ENCODE data around the gene STOX2. TPM values are rescaled to one million over a fixed set of nuclear protein-coding genes. Genes with fewer than 3 reads are reported as not detected.

STOX2 gene
- total RNA-seq, 4 donors from 2014 or later = 21.6 to 23.7 (median 22.8) TPM

DNA sequence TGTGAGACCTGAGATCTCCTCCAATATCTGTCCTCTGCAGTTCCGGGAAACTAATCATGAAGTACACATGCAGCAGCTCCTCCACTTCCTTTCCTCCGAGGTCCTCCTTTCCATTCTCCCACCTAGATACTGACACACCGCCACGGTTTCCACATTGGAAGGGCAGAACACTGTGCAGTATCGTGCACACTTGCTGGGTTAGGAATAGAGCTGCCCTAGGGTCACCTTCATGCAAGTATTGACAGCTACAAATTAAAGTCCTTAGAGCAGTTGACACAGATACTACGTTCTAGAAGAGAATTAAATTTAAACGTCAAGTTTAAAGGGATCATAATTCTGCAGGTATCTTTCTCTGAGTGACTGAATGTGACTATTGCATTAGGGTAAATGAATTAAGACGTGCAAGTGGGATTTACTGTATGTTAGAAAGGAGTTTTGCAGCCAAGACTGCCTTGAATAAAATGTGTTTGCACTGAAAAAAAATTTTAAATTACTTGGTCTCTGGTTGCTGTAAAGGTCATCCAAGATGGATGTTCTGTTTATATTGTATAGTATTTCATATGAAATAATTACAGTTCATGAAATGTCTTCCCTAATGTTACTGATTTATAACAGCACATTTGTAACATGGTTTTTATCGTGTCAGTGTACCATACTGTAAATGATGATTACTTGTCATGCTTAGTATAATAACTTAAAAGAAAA is 117.7 kb downstream of the STOX2 start:
- intact Hi-C loops (cut with DNase I) = no loop called here

DNA sequence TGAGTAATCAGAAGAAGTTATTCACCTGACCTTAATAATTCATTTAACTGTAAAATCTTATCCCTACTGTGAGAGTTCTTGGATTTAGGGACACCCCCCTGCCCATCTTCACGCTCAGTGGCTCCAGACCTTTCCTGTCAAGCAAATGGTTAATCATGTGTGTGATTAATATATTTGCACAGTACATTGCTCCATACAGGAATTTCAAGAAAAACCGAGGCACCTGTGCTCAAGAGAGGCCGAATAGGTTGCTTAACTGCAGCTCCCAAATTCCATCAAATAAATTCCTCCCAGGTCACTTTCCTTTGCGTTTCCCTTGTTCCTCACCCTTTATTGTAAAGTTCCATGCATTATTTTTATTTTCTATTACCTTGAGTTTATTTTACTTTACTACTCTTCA is 119.5 kb downstream of the STOX2 start:
- Histone ChIP-seq H3K27me3 (no peaks in the 10 kb centered on the region), H3K36me3 (no peaks in the 10 kb centered on the region), H3K4me1 (peaks cover 0 to 34% (median under 1%) of the 10 kb centered on the region in 3 donors), H3K4me3 (no peak overlapping the region), H3K27ac (no peak overlapping the region), H3K9me3 (no peaks in the 10 kb centered on the region)
- TF ChIP-seq POLR2A (IDR thresholded peaks at IDR 0.05) = no peak
- TF ChIP-seq, protein P1, sequence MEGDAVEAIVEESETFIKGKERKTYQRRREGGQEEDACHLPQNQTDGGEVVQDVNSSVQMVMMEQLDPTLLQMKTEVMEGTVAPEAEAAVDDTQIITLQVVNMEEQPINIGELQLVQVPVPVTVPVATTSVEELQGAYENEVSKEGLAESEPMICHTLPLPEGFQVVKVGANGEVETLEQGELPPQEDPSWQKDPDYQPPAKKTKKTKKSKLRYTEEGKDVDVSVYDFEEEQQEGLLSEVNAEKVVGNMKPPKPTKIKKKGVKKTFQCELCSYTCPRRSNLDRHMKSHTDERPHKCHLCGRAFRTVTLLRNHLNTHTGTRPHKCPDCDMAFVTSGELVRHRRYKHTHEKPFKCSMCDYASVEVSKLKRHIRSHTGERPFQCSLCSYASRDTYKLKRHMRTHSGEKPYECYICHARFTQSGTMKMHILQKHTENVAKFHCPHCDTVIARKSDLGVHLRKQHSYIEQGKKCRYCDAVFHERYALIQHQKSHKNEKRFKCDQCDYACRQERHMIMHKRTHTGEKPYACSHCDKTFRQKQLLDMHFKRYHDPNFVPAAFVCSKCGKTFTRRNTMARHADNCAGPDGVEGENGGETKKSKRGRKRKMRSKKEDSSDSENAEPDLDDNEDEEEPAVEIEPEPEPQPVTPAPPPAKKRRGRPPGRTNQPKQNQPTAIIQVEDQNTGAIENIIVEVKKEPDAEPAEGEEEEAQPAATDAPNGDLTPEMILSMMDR (IDR thresholded peaks at IDR 0.05) = no peak
- DNase-seq = no peak
- intact Hi-C loops (cut with DNase I) = no loop called here
- 45 to 65% methylated on average over 4 of the region's 4 CpGs for WGBS, 2 donors

More for the DNA sequence above, 117.7 kb downstream of the STOX2 start:
- no peak for DNase-seq
- H3K27me3 ChIP-seq = no peaks in the 10 kb centered on the region
- H3K9me3 ChIP-seq = no peaks in the 10 kb centered on the region
- peaks cover 0 to 49% (median 5%) of the 10 kb centered on the region in 3 donors for H3K4me1 ChIP-seq
- H3K36me3 ChIP-seq = peaks cover 0 to under 1% (median 0%) of the 10 kb centered on the region in 3 donors
- 76 to 78% methylated on average over 9 of the region's 9 CpGs for WGBS, 2 donors
- no peak overlapping the region for H3K4me3 ChIP-seq
- H3K27ac ChIP-seq = no peak overlapping the region
- TF ChIP-seq, protein P1 (IDR thresholded peaks at IDR 0.05) = no peak
- TF ChIP-seq POLR2A (IDR thresholded peaks at IDR 0.05) = no peak

DNA sequence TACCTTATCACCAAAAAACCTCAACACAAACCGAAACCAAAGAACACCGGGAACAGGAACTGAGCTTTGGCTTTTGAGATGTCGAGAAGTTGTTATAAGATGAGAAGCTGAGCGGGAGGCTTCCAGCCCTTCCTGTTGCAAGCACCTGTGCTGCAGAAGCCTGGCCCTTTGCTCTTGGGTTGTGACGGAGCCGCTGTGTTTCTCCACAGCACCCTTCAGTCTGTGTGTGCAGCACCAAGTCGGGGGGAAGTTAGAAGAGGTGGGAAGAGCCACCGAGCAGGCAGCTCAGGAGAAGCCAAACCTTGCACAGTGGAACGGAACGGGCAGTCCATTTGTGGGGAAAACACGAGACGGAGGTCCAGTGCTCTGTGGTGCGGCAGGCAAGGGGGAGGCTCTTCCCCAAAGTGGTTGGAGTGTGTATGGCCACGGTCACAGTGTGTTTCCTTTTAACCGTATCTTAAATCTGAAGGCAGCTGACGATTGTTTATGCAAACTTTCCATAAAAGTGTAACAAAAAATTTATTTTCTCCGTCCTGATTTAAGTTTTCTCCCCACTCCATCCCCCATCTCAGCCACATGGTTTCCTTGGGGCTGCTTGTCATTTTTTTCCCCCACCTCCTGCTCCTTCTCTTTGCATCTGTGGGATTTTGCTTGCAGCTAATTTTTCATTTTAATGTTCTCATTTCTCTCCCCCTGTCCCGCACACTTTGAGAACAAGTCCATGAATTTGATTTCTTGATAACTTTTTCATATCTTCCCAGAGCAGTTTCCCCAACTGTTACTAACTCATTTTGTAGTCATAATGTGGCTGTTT is 123.7 kb downstream of the STOX2 start:
- Histone ChIP-seq H3K27ac (no peak overlapping the region), H3K36me3 (no peaks in the 10 kb centered on the region), H3K9me3 (no peaks in the 10 kb centered on the region), H3K4me3 (peak overlapping the region in 2 of 4 donors; percentile 27 to 48), H3K4me1 (peaks cover 0 to 10% (median 0%) of the 10 kb centered on the region in 3 donors), H3K27me3 (no peaks in the 10 kb centered on the region)
- intact Hi-C loops (cut with DNase I) = no loop called here
- DNase-seq = no peak
- no peak for TF ChIP-seq POLR2A (IDR thresholded peaks at IDR 0.05)
- TF ChIP-seq, protein P1 (IDR thresholded peaks at IDR 0.05) = no peak
- WGBS, 2 donors = 53 to 60% methylated on average over 15 to 16 of the region's 18 CpGs

DNA sequence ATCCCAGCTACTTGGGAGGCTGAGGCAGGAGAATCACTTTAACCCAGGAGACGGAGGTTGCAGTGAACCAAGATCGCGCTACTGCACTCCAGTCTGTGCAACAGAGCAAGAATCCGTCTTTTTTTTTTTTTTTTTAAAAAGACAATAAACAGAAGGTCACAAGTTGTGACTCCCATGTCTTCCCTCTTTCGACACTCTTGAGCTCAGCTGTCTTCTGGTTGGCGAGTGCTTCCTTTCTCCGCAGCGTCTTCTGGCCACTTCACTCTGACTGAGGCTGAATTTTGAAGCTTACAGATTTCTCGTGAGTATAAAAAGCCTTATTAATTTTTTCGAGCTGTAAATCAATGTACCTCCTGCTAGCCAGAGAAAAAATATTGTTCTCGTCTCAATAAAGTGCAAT is 124.9 kb downstream of the STOX2 start:
- no peak for DNase-seq
- Histone ChIP-seq H3K27me3 (no peaks in the 10 kb centered on the region), H3K9me3 (no peaks in the 10 kb centered on the region), H3K27ac (no peak overlapping the region), H3K4me1 (peaks cover 0 to 1% (median 0%) of the 10 kb centered on the region in 3 donors), H3K36me3 (no peaks in the 10 kb centered on the region), H3K4me3 (no peak overlapping the region)
- intact Hi-C loops (cut with DNase I) = no loop called here
- WGBS, 2 donors = 87 to 94% methylated on average over 11 of the region's 11 CpGs
- no peak for TF ChIP-seq POLR2A (IDR thresholded peaks at IDR 0.05)
- TF ChIP-seq, protein P1 (IDR thresholded peaks at IDR 0.05) = no peak

DNA sequence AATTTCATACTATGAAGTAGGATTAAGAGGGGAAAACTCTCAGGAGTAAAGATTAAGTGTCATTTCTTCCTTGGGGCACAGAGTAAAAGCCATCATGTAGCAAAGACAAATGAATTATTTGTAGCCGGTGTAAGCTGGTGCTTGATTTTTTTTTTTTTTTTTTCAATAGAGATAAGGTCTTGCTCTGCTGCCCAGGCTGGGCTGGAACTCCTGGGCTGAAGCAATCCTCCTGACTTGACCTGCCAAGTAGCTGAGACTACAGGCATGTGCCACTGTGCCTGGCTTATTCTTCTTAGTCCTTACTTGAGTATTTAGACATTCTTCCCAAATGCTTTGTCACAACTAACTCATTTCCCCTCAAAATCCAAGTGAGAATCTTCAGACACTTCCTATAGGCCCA is 125.7 kb downstream of the STOX2 start:
- Histone ChIP-seq H3K4me1 (no peaks in the 10 kb centered on the region), H3K27me3 (no peaks in the 10 kb centered on the region), H3K36me3 (no peaks in the 10 kb centered on the region), H3K9me3 (no peaks in the 10 kb centered on the region), H3K4me3 (no peak overlapping the region), H3K27ac (no peak overlapping the region)
- DNase-seq = no peak
- intact Hi-C loops (cut with DNase I) = no loop called here
- WGBS, 2 donors = 77 to 83% methylated on average over 1 of the region's 1 CpG
- no peak for TF ChIP-seq POLR2A (IDR thresholded peaks at IDR 0.05)
- TF ChIP-seq, protein P1 (IDR thresholded peaks at IDR 0.05) = no peak

Data from esophagus squamous epithelium (tissue), 5 donors.